OCI-LY3 (cell line): ENCODE measurements around the gene BLTP3B.

Source experiments
- H2AFZ ChIP-seq: fragments of 200-600, 300-600 bp; shearing (Covaris generic); 2 replicates; pipeline ENCODE4 v1.6.0; 2014; ENCODE audit warnings: antibody characterized with exemption, low read depth, low read length
- H3K27ac ChIP-seq: fragments of 200-600, 300-600 bp; sonication (generic); 2 replicates; pipeline ENCODE4 v1.5.1; 2014; ENCODE audit warnings: mild to moderate bottlenecking, low read length, moderate library complexity, mixed read lengths
- H3K27me3 ChIP-seq: fragments of 200-600, 300-600 bp; sonication (generic); 2 replicates; pipeline ENCODE4 v1.6.1; 2014; ENCODE audit warnings: low read depth, low read length, mixed read lengths
- H3K36me3 ChIP-seq: fragments of 200-600, 300-600 bp; sonication (generic); replicated peaks from 2 replicates; pipeline ENCODE3; 2014; ENCODE audit warnings: low read depth, low read length, mixed read lengths
- H3K4me1 ChIP-seq: fragments of 300-600, 200-600 bp; sonication (generic); 2 replicates; pipeline ENCODE4 v1.6.1; 2014; ENCODE audit warnings: low read length, mixed read lengths
- H3K4me2 ChIP-seq: fragments of 200-600, 300-600 bp; sonication (generic); 2 replicates; pipeline ENCODE4 v1.6.1; 2014; ENCODE audit warnings: low read length, mixed read lengths
- H3K4me3 ChIP-seq: fragments of 300-600, 200-600 bp; sonication (generic); 2 replicates; pipeline ENCODE4 v1.5.1; 2014; ENCODE audit warnings: antibody characterized with exemption, mild to moderate bottlenecking, low read length, moderate library complexity
- H3K79me2 ChIP-seq: fragments of 300-600, 200-600 bp; shearing (Covaris generic); 2 replicates; pipeline ENCODE4 v1.6.1; 2014; ENCODE audit warnings: mild to moderate bottlenecking, low read length, mixed read lengths
- H3K9ac ChIP-seq: fragments of 300-600, 200-600 bp; shearing (Covaris generic); 2 replicates; pipeline ENCODE4 v1.6.0; 2014; ENCODE audit warnings: mild to moderate bottlenecking, low read length, moderate library complexity
- H3K9me3 ChIP-seq: fragments of 200-600, 300-600 bp; shearing (Covaris generic); 2 replicates; pipeline ENCODE4 v1.6.1; 2014; ENCODE audit warnings: low read length, mixed read lengths; ENCODE audit not compliant: insufficient read depth
- H4K20me1 ChIP-seq: fragments of 200-600, 300-600 bp; sonication (generic); 2 replicates; pipeline ENCODE4 v1.6.1; 2016; ENCODE audit warnings: low read length, mixed read lengths; ENCODE audit not compliant: insufficient read depth
- CTCF ChIP-seq: fragments of 200-600, 300-600 bp; sonication (generic); IDR thresholded peaks from 2 replicates; pipeline ENCODE4 v1.5.1; 2014; ENCODE audit warnings: antibody characterized with exemption, low read length, low read depth
- EZH2phosphoT487 ChIP-seq: fragments of 200-600 bp; shearing (Covaris generic); IDR thresholded peaks from 2 replicates; pipeline ENCODE4 v1.6.1; 2018; ENCODE audit warnings: antibody characterized with exemption, mixed run types, low read depth

Gene BLTP3B

DNA sequence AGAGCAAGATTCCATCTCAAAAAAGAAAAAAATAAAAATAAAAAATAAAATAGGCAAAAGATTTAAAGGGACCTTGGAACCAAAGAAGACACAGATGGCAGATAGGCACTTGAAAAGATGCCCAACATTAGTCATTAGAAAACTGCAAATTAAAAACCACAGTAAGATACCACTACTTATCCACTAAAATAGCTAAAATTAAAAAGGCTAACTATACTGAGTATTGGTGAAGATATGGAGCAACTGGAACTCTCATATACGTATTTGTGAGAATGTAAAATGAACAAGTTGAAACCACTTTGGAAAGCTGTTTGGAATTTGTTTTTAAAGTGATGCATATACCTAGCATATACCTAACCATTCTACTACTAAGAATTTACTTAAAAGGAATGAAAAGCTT lies 22.3 kb downstream of the BLTP3B start:
- peaks cover 3% of the 10 kb centered on the region; the same call in 1 of the 2 replicates for H3K9me3 ChIP-seq
- no peak overlapping the region for H3K27ac ChIP-seq
- H3K4me1 ChIP-seq, result no peaks in the 10 kb centered on the region
- H3K4me3 ChIP-seq, result no peak overlapping the region
- H3K36me3 ChIP-seq, result peaks cover 5% of the 10 kb centered on the region
- H2AFZ ChIP-seq, result no peak overlapping the region
- no peak overlapping the region for H3K9ac ChIP-seq
- H3K79me2 ChIP-seq, result peaks cover 71% of the 10 kb centered on the region
- H3K4me2 ChIP-seq, result no peak overlapping the region
- TF ChIP-seq EZH2phosphoT487, result no peak
- TF ChIP-seq CTCF, result no peak
- H3K27me3 ChIP-seq, result no peaks in the 10 kb centered on the region
- peaks cover 8% of the 10 kb centered on the region; the same call in 1 of the 2 replicates for H4K20me1 ChIP-seq

- Histone ChIP-seq H3K9me3 (peaks cover 3% of the 10 kb centered on the region; the same call in 1 of the 2 replicates), H4K20me1 (peaks cover 6% of the 10 kb centered on the region; the same call in 1 of the 2 replicates), H3K9ac (no peak overlapping the region), H2AFZ (no peak overlapping the region), H3K4me2 (peak overlapping the region; percentile 38; the same call in 1 of the 2 replicates), H3K36me3 (peaks cover under 1% of the 10 kb centered on the region), H3K4me3 (no peak overlapping the region), H3K27me3 (no peaks in the 10 kb centered on the region), H3K79me2 (peaks cover 58% of the 10 kb centered on the region), H3K27ac (no peak overlapping the region), H3K4me1 (peaks cover 16% of the 10 kb centered on the region)
- no peak for TF ChIP-seq EZH2phosphoT487
- TF ChIP-seq CTCF, result no peak
These were observed 27.4 kb downstream of the BLTP3B start for GRCh38 chr12:100115291-100115690.

GRCh38 chr12:100114574-100114973 lies 28.1 kb downstream of the BLTP3B start:
- no peak overlapping the region for H3K4me3 ChIP-seq
- H3K79me2 ChIP-seq, result peaks cover 55% of the 10 kb centered on the region
- peaks cover 16% of the 10 kb centered on the region for H3K4me1 ChIP-seq
- H4K20me1 ChIP-seq, result peaks cover 6% of the 10 kb centered on the region; the same call in 1 of the 2 replicates
- H3K27ac ChIP-seq, result no peak overlapping the region
- TF ChIP-seq CTCF (no peak), EZH2phosphoT487 (no peak)
- no peak overlapping the region for H3K9ac ChIP-seq
- no peaks in the 10 kb centered on the region for H3K27me3 ChIP-seq
- H3K9me3 ChIP-seq, result peaks cover under 1% of the 10 kb centered on the region; the same call in 1 of the 2 replicates
- H3K4me2 ChIP-seq, result peak overlapping the region; percentile 38
- H2AFZ ChIP-seq, result no peak overlapping the region
- H3K36me3 ChIP-seq, result no peaks in the 10 kb centered on the region

- peaks cover 30% of the 10 kb centered on the region for H3K79me2 ChIP-seq
These were observed 32.4 kb downstream of the BLTP3B start for GRCh38 chr12:100110276-100110675.

More at GRCh38 chr12:100110276-100110675, 32.4 kb downstream of the BLTP3B start:
- Histone ChIP-seq H3K27me3 (no peaks in the 10 kb centered on the region), H3K4me3 (no peak overlapping the region), H3K4me2 (no peak overlapping the region), H3K27ac (no peak overlapping the region), H3K9ac (no peak overlapping the region), H2AFZ (no peak overlapping the region), H3K36me3 (peaks cover 12% of the 10 kb centered on the region), H3K4me1 (peaks cover 16% of the 10 kb centered on the region), H4K20me1 (peaks cover 6% of the 10 kb centered on the region; the same call in 1 of the 2 replicates), H3K9me3 (0 out of 2 replicates have a peak, but pooled peaks cover 5% of the 10 kb centered on the region)
- TF ChIP-seq EZH2phosphoT487, result no peak
- no peak for TF ChIP-seq CTCF
